Sigmoid colon (tissue), 4 donors: ENCODE results near the gene UQCC5.

Source experiments
- CTCF ChIP-seq, 4 experiments: fragments of 450-650 bp in 3 of 4; fragments of 200-600 bp in 1 of 4; IDR thresholded peaks; one replicate each; pipeline ENCODE4 v1.5.1; 2016 to 2019; ENCODE audit warnings: antibody characterized with exemption in 4 of 4, mild to moderate bottlenecking in 3 of 4, moderate library complexity in 2 of 4
- EP300 ChIP-seq, 4 donors: sonication (generic); formaldehyde crosslinking; IDR thresholded peaks; one replicate each; pipeline ENCODE4 v1.6.1; 2017; ENCODE audit warnings: antibody characterized with exemption in 4 of 4
- POLR2A ChIP-seq, 2 donors: fragments of 450-650 bp; IDR thresholded peaks; one replicate each; pipeline ENCODE4 v1.6.1; 2016; ENCODE audit warnings: antibody characterized with exemption in 2 of 2, mild to moderate bottlenecking in 2 of 2, moderate library complexity in 2 of 2
- POLR2AphosphoS5 ChIP-seq, 4 donors: sonication (generic); formaldehyde crosslinking; IDR thresholded peaks; one replicate each; pipeline ENCODE4 v1.6.1; 2017; ENCODE audit warnings: antibody characterized with exemption in 4 of 4

DNA sequence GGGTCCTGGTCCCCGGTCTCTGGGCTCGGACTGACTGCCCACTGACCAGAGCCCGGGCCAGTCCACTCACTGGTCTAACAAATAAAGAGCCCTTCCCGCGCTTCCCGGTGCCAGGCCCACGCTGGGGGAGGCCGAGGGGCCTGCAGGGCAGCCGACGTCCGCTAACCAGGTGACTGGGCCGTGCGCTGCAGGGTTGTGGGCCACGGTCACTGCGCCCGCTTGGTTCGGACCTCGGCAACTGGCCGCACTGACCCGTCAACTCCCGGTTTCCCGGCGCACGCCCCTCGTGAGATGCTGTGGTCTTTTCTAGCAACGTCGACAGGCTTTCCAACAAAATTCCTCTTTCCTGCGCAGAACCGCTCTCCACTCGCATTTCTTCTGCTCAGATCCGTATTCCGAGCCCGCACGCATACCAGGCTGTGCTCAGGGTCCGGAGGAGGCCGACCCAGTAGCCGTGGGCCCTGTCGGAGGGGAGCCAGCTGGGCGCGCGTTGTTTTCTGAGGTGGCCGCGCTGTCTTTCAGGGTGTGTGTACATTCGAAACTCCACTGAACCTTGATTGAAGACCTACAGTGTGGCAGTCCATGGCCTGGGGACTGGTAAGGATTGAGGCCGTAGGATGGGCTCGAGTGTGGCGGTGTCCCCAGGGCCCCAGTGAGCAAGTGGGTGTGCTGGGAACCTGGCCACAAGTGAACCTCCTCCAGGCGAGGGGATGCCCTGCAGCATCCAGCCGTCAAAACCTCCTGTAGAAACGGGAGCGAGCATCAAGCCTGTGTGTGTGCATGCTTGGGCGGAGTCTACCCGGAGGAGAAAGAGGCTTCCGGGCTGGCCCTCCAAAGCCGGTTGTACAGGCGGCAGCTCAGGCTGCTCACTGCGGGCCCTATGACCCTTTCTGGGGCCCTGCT lies 1.9 kb upstream of the UQCC5 start:
- TF ChIP-seq CTCF (IDR thresholded peaks at IDR 0.05): no peak
- no peak for TF ChIP-seq POLR2A (IDR thresholded peaks at IDR 0.05)
- TF ChIP-seq EP300 (IDR thresholded peaks at IDR 0.05): no peak
- TF ChIP-seq POLR2AphosphoS5 (IDR thresholded peaks at IDR 0.05): no peak
